ENCODE measurements around the gene AKR1C8.
"Not testable (repeated sequence)": the region's sequence is repeated elsewhere in the genome, so short reads cannot be mapped to it uniquely, and the experiment has no call there.

The AKR1C8 gene

GRCh38 chr10:5184987-5185775, at the start of gene AKR1C8:
TSS of gene AKR1C8 (minus strand) at chr10:5185150. CDS start at chr10:5185104, 46 bp downstream.
- H3K36me3 ChIP-seq (ENCODE audit: insufficient read depth, low read length), result no peaks in the 10 kb centered on the region
- H3K4me1 ChIP-seq (ENCODE audit: insufficient read depth, low read length), result no peaks in the 10 kb centered on the region
- H3K9me3 ChIP-seq (ENCODE audit: control insufficient read depth, insufficient read depth, low read length), result no peaks in the 10 kb centered on the region
- H3K9ac ChIP-seq (ENCODE audit: low read depth, low read length), result no peak within 1 kb of the TSS

GRCh38 chr10:5234106-5234860, 49.3 kb upstream of the AKR1C8 start:
- Histone ChIP-seq H3K36me3 (ENCODE audit: insufficient read depth, low read length) (no peaks in the 10 kb centered on the region), H3K9me3 (ENCODE audit: control insufficient read depth, insufficient read depth, low read length) (no peaks in the 10 kb centered on the region), H3K4me1 (ENCODE audit: insufficient read depth, low read length) (no peaks in the 10 kb centered on the region), H3K9ac (ENCODE audit: low read depth, low read length) (no peak overlapping the region)

DNA sequence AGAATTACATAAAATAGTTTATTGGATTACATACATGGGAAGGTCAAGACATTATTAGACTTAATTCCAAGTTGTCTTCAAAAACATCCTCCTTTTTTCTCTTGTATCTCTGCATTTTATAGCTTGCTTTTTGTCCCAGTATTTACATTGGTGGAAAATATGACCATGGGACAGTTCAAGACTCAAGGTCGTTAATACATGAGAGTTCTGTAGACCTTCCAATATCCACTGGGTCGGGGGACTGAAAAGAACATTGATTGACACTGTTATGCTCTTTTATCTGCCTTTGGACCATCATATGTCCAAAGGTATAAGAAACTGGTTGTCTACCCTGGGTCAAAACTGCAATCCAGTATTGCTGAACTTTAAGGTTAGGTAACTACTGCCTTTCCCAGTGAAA, 48.4 kb upstream of the AKR1C8 start:
- Histone ChIP-seq H3K9me3 (ENCODE audit: control insufficient read depth, insufficient read depth, low read length) (no peaks in the 10 kb centered on the region), H3K4me1 (ENCODE audit: insufficient read depth, low read length) (no peaks in the 10 kb centered on the region), H3K9ac (ENCODE audit: low read depth, low read length) (no peak overlapping the region), H3K36me3 (ENCODE audit: insufficient read depth, low read length) (no peaks in the 10 kb centered on the region)

- Histone ChIP-seq H3K4me1 (ENCODE audit: insufficient read depth, low read length) (no peaks in the 10 kb centered on the region), H3K36me3 (ENCODE audit: insufficient read depth, low read length) (no peaks in the 10 kb centered on the region), H3K9me3 (ENCODE audit: control insufficient read depth, insufficient read depth, low read length) (no peaks in the 10 kb centered on the region), H3K9ac (ENCODE audit: low read depth, low read length) (no peak overlapping the region)
Observed at GRCh38 chr10:5229019-5229418, 44.1 kb upstream of the AKR1C8 start.

GRCh38 chr10:5222942-5223341, 38.0 kb upstream of the AKR1C8 start:
- not testable (repeated sequence) for H3K9ac ChIP-seq (ENCODE audit: low read depth, low read length); H3K4me1 ChIP-seq (ENCODE audit: insufficient read depth, low read length); H3K36me3 ChIP-seq (ENCODE audit: insufficient read depth, low read length); H3K9me3 ChIP-seq (ENCODE audit: control insufficient read depth, insufficient read depth, low read length)

GRCh38 chr10:5219262-5219661, 34.3 kb upstream of the AKR1C8 start:
- no peaks in the 10 kb centered on the region for H3K36me3 ChIP-seq (ENCODE audit: insufficient read depth, low read length)
- no peaks in the 10 kb centered on the region for H3K4me1 ChIP-seq (ENCODE audit: insufficient read depth, low read length)
- H3K9ac ChIP-seq (ENCODE audit: low read depth, low read length), result no peak overlapping the region
- H3K9me3 ChIP-seq (ENCODE audit: control insufficient read depth, insufficient read depth, low read length), result no peaks in the 10 kb centered on the region; the same call in 1 of the 2 replicates

- Histone ChIP-seq H3K9ac (ENCODE audit: low read depth, low read length) (no peak overlapping the region), H3K4me1 (ENCODE audit: insufficient read depth, low read length) (no peaks in the 10 kb centered on the region), H3K9me3 (ENCODE audit: control insufficient read depth, insufficient read depth, low read length) (no peaks in the 10 kb centered on the region; the same call in 1 of the 2 replicates), H3K36me3 (ENCODE audit: insufficient read depth, low read length) (no peaks in the 10 kb centered on the region)
Observed at GRCh38 chr10:5216801-5217200, 31.9 kb upstream of the AKR1C8 start.

GRCh38 chr10:5211696-5212536, 27.0 kb upstream of the AKR1C8 start:
- Histone ChIP-seq H3K36me3 (ENCODE audit: insufficient read depth, low read length) (no peaks in the 10 kb centered on the region), H3K4me1 (ENCODE audit: insufficient read depth, low read length) (no peaks in the 10 kb centered on the region), H3K9me3 (ENCODE audit: control insufficient read depth, insufficient read depth, low read length) (no peaks in the 10 kb centered on the region), H3K9ac (ENCODE audit: low read depth, low read length) (no peak overlapping the region)

GRCh38 chr10:5210261-5210660, 25.3 kb upstream of the AKR1C8 start:
- not testable (repeated sequence) for H3K36me3 ChIP-seq (ENCODE audit: insufficient read depth, low read length); H3K9ac ChIP-seq (ENCODE audit: low read depth, low read length); H3K9me3 ChIP-seq (ENCODE audit: control insufficient read depth, insufficient read depth, low read length); H3K4me1 ChIP-seq (ENCODE audit: insufficient read depth, low read length)

DNA sequence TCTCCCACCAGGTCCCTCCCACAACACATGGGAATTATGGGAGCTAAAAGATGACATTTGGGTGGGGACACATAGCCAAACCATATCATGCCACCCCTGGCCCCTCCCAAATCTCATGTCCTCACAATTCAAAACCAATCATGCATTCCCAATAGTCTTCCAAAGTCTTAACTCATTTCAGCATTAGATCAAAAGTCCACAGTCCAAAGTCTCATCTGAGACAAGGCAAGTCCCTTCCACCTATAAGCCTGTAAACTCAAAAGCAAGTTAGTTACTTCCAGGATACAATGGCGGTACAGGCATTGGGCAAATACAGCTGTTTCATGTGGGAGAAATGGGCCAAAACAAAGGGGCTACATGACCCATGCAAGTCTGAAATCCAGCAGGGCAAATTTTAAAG, 24.8 kb upstream of the AKR1C8 start:
- H3K36me3 ChIP-seq (ENCODE audit: insufficient read depth, low read length); H3K9ac ChIP-seq (ENCODE audit: low read depth, low read length); H3K9me3 ChIP-seq (ENCODE audit: control insufficient read depth, insufficient read depth, low read length); H3K4me1 ChIP-seq (ENCODE audit: insufficient read depth, low read length): not testable (repeated sequence)

GRCh38 chr10:5206799-5207198, 21.8 kb upstream of the AKR1C8 start:
- H3K36me3 ChIP-seq (ENCODE audit: insufficient read depth, low read length), result no peaks in the 10 kb centered on the region
- H3K9me3 ChIP-seq (ENCODE audit: control insufficient read depth, insufficient read depth, low read length), result no peaks in the 10 kb centered on the region
- H3K4me1 ChIP-seq (ENCODE audit: insufficient read depth, low read length), result no peaks in the 10 kb centered on the region
- no peak overlapping the region for H3K9ac ChIP-seq (ENCODE audit: low read depth, low read length)

GRCh38 chr10:5199398-5199797, 14.4 kb upstream of the AKR1C8 start:
- Histone ChIP-seq H3K4me1 (ENCODE audit: insufficient read depth, low read length) (no peaks in the 10 kb centered on the region), H3K36me3 (ENCODE audit: insufficient read depth, low read length) (no peaks in the 10 kb centered on the region), H3K9me3 (ENCODE audit: control insufficient read depth, insufficient read depth, low read length) (no peaks in the 10 kb centered on the region), H3K9ac (ENCODE audit: low read depth, low read length) (no peak overlapping the region)

DNA sequence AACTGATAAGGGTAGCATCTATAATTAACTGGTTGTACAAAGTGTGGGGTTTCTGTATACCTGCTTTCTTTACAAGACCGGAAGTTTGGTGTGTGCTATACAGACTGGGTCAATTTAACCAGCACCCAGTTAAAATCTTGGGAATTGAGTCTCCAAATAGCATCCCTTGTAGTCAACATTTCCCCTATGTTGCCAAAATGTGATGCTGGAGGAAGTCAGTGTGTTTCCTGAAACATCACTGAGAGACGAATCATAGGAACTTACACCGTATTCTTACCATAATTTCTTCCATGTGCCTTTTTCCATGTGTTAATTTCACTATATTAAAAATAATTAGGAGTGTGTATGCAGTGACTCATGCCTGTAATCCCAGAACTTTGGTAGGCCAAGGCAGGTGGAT, 13.4 kb upstream of the AKR1C8 start:
- no peaks in the 10 kb centered on the region for H3K4me1 ChIP-seq (ENCODE audit: insufficient read depth, low read length)
- H3K36me3 ChIP-seq (ENCODE audit: insufficient read depth, low read length), result no peaks in the 10 kb centered on the region
- H3K9me3 ChIP-seq (ENCODE audit: control insufficient read depth, insufficient read depth, low read length), result no peaks in the 10 kb centered on the region
- H3K9ac ChIP-seq (ENCODE audit: low read depth, low read length), result no peak overlapping the region

DNA sequence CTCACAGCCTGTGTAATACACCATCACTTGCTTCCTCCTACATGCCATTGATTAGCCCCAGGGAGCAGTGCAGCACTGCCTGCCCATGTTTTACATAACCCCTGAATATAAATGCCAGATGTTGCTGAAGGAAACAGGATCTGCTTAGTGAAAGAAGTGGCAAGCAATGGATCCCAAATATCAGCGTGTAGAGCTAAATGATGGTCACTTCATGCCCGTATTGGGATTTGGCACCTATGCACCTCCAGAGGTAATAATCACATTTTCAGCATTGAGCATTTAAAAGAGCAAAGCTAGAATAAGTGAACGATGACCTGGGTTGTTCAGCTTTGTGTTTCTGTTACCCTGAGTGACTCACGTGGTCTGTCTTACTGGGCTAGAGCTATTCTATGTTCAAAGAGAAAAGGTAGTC, 11.8 kb upstream of the AKR1C8 start, which contains the start of gene AKR1C4:
Gene AKR1C4, plus strand, starts transcription at position 136 of the 412 bp plus-strand sequence. Its CDS starts 31 bp downstream, at position 167.
- Histone ChIP-seq H3K36me3 (ENCODE audit: insufficient read depth, low read length) (no peaks in the 10 kb centered on the region), H3K9me3 (ENCODE audit: control insufficient read depth, insufficient read depth, low read length) (no peaks in the 10 kb centered on the region), H3K9ac (ENCODE audit: low read depth, low read length) (no peak within 1 kb of the TSS), H3K4me1 (ENCODE audit: insufficient read depth, low read length) (no peaks in the 10 kb centered on the region)
